Ascending aorta (tissue), 2 donors: ENCODE data around the gene XRCC5. TPM values are rescaled to one million over a fixed set of nuclear protein-coding genes. Genes with fewer than 3 reads are reported as not detected.
"Not testable (repeated sequence)": the region's sequence is repeated elsewhere in the genome, so short reads cannot be mapped to it uniquely, and the experiment has no call there.

Experiments used
- DNase-seq, 2 donors: peaks; one replicate each; pipeline ENCODE4 v3.0.0-alpha.2; 2019; ENCODE audit warnings: low spot score in 2 of 2
- H3K27ac ChIP-seq, 2 donors: fragments of 200-600 bp; sonication (generic); one replicate each; pipeline ENCODE4 v1.5.1; 2016 to 2017; ENCODE audit warnings: mild to moderate bottlenecking in 1 of 2
- H3K27me3 ChIP-seq: fragments of 200-600 bp; sonication (generic); one replicate; pipeline ENCODE4 v1.5.1; 2017
- H3K36me3 ChIP-seq, 2 donors: fragments of 200-600 bp; sonication (generic); one replicate each; pipeline ENCODE4 v1.5.1; 2016
- H3K4me1 ChIP-seq, 2 donors: fragments of 200-600 bp; sonication (generic); one replicate each; pipeline ENCODE4 v1.5.1; 2016 to 2017; ENCODE audit warnings: mild to moderate bottlenecking in 1 of 2
- H3K4me3 ChIP-seq, 2 donors: fragments of 200-600 bp; sonication (generic); one replicate each; pipeline ENCODE4 v1.5.1; 2016 to 2017; ENCODE audit warnings: mild to moderate bottlenecking in 1 of 2
- H3K9me3 ChIP-seq, 2 donors: fragments of 200-600 bp; sonication (generic); one replicate each; pipeline ENCODE4 v1.5.1; 2016
- intact Hi-C: fragments of 100-400 bp; cut with DNase I; formaldehyde crosslinking; loops from one replicate; pipeline ENCODE4 v1.15.1; 2023
- total RNA-seq: library from RNA; depleted of rRNA; stranded (reverse); fragments of >200 nt; gene quantifications from one replicate; pipeline ENCODE4 v1.1.0, GENCODE V29; 2016
- TF ChIP-seq, protein P1 (sequence below), 3 experiments: fragments of 200-600 bp in 2 of 3; fragments of 450-650 bp in 1 of 3; sonication (generic) in 2 of 3; IDR thresholded peaks; one replicate each; pipeline ENCODE4 v1.5.1; 2016 to 2019; ENCODE audit warnings: antibody characterized with exemption in 3 of 3, mild to moderate bottlenecking in 1 of 3, moderate library complexity in 1 of 3

The XRCC5 gene
- total RNA-seq, 1 donor from 2014 or later: 45.4 TPM

DNA sequence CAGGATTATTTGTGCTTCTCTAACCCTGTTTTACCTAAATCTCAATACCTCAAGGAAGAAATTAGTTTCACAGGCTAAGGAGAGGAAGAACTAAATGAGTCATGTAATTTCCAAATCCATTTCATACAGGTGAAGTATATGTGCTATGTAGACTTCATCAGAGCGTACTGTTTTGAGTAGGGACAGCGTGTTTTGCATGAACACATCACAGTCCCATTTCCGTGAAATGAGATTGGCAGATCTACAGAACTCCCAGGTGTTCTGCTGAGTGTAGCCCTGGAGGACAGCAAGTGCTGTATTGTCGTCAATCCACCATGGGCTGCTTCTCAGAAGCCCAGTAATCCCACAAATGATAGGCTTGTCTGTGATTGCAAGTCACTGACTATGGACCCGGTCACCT lies 97.7 kb downstream of the XRCC5 start:
- Histone ChIP-seq H3K9me3 (no peaks in the 10 kb centered on the region), H3K27ac (no peak overlapping the region), H3K4me3 (no peak overlapping the region), H3K4me1 (no peaks in the 10 kb centered on the region), H3K27me3 (no peaks in the 10 kb centered on the region), H3K36me3 (peaks cover 35 to 68% of the 10 kb centered on the region in 2 donors)
- intact Hi-C loops: no loop called here
- DNase-seq: no peak
- TF ChIP-seq, protein P1, sequence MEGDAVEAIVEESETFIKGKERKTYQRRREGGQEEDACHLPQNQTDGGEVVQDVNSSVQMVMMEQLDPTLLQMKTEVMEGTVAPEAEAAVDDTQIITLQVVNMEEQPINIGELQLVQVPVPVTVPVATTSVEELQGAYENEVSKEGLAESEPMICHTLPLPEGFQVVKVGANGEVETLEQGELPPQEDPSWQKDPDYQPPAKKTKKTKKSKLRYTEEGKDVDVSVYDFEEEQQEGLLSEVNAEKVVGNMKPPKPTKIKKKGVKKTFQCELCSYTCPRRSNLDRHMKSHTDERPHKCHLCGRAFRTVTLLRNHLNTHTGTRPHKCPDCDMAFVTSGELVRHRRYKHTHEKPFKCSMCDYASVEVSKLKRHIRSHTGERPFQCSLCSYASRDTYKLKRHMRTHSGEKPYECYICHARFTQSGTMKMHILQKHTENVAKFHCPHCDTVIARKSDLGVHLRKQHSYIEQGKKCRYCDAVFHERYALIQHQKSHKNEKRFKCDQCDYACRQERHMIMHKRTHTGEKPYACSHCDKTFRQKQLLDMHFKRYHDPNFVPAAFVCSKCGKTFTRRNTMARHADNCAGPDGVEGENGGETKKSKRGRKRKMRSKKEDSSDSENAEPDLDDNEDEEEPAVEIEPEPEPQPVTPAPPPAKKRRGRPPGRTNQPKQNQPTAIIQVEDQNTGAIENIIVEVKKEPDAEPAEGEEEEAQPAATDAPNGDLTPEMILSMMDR (IDR thresholded peaks at IDR 0.05): no peak

DNA sequence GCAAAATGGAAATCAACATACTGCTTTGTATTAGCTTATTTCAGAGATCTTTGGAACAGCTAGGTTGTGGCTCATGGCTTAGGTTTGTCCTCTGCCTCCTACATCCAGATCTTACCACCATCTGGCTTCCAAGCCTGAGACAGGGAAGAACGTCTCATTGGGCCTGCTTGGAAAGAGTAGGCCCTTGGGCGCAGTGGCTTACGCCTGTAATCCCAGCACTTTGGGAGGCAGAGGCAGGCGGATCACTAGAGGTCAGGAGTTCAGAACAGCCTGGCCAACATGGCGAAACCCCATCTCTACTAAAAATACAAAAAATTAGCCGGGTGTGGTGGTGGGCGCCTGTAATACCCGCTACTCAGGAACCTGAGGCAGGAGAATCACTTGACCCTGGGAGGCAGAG lies 99.5 kb downstream of the XRCC5 start:
- H3K4me1 ChIP-seq, H3K9me3 ChIP-seq, intact Hi-C loops, H3K4me3 ChIP-seq, H3K27ac ChIP-seq, DNase-seq, H3K27me3 ChIP-seq: not testable (repeated sequence)
- H3K36me3 ChIP-seq: peaks cover 33 to 49% of the 10 kb centered on the region in 2 donors

DNA sequence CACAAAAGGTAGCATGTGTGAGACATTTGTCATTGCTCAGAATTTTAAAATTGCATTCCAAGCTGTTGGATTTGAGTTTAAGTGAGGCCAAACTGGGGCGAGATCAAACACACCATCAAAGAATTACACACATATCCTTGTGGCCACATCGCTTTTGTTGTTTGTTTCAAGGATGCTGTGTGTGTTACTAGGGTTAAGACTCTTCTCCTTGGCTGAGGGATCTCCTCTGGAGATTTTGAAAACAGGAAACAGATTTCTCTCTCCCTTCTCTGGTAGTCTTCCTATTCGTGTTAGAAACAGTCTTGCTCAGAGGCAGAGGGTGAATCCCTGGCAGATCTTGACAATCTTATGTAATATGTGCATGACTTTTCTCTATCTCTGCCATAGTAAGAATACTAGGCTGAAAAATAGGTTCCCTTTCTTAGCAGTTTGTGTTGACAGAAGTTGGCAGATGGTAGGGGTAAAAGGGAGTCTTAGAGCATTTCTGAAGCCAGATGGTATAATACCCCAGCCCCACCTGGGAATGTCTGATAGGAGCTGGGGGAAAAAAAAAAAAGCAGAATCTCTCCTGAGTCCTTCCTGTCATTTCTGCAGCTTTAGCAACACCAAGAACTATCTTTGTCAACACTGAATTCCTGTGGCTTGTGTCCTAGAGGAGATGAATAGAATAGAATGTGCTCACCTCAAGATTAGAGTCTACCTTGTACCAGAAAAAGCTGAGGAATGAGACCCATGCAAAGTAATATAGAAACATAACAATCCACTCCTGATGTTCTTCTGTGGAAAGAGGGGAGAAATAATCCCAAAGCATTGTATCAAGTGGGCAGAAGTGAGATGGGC lies 101.8 kb downstream of the XRCC5 start:
- intact Hi-C loops: no loop called here
- H3K36me3 ChIP-seq: peaks cover 13 to 27% of the 10 kb centered on the region in 2 donors
- no peaks in the 10 kb centered on the region for H3K9me3 ChIP-seq
- no peak for DNase-seq
- H3K27ac ChIP-seq: no peak overlapping the region
- no peak overlapping the region for H3K4me3 ChIP-seq
- H3K4me1 ChIP-seq: no peaks in the 10 kb centered on the region
- no peaks in the 10 kb centered on the region for H3K27me3 ChIP-seq
- TF ChIP-seq, protein P1 (IDR thresholded peaks at IDR 0.05): no peak

DNA sequence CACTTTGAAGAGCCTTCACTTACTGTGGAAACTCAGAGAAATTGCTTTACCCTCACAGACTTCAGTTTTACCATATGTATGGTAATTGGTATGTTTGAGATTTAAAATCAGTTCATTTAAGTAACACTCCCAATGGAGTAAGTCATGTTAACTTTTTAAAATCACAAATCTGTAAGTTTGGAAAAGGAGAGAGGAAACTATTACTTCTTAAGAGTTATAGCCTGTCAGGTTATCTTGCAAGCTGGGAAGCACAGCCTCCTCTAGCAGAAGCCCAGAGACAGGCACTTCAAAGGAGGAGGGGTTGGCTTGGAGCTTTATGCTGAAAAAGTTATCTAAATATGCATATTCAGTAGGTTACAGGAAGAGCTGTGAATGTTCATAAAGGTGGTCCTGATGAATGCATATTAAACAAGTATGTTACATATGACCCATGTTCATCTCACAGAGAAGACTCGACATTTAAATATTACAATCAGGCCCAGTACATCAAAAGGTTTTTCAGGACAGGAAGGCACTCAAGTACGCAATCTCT lies 102.5 kb downstream of the XRCC5 start:
- Histone ChIP-seq H3K27ac (no peak overlapping the region), H3K27me3 (no peaks in the 10 kb centered on the region), H3K4me3 (no peak overlapping the region), H3K4me1 (no peaks in the 10 kb centered on the region), H3K9me3 (no peaks in the 10 kb centered on the region), H3K36me3 (peaks cover 5 to 19% of the 10 kb centered on the region in 2 donors)
- no peak for DNase-seq
- TF ChIP-seq, protein P1 (IDR thresholded peaks at IDR 0.05): no peak
- intact Hi-C loops: no loop called here

DNA sequence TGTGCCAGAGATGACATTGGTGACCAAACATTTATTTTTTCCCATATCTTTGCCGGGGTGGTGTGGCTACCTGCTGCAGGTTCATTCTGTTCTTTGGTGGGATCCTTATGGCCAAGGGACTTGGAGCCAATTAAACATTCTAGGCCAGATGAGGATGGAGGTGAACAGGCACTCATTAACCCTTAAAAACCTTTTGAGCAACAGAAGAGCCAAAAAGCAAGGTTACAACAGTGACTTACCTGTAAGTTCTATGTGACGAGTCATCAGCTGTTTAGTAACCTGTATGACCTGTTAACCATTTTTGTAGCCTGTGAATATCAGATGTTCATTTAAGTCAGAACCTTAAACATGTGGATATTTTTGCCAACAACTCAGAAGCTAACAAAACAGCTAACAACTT lies 105.6 kb downstream of the XRCC5 start:
- Histone ChIP-seq H3K36me3 (peaks cover 0 to 5% of the 10 kb centered on the region in 2 donors), H3K27ac (no peak overlapping the region), H3K4me1 (no peaks in the 10 kb centered on the region), H3K4me3 (no peak overlapping the region), H3K9me3 (no peaks in the 10 kb centered on the region), H3K27me3 (no peaks in the 10 kb centered on the region)
- TF ChIP-seq, protein P1 (IDR thresholded peaks at IDR 0.05): no peak
- intact Hi-C loops: no loop called here
- no peak for DNase-seq

DNA sequence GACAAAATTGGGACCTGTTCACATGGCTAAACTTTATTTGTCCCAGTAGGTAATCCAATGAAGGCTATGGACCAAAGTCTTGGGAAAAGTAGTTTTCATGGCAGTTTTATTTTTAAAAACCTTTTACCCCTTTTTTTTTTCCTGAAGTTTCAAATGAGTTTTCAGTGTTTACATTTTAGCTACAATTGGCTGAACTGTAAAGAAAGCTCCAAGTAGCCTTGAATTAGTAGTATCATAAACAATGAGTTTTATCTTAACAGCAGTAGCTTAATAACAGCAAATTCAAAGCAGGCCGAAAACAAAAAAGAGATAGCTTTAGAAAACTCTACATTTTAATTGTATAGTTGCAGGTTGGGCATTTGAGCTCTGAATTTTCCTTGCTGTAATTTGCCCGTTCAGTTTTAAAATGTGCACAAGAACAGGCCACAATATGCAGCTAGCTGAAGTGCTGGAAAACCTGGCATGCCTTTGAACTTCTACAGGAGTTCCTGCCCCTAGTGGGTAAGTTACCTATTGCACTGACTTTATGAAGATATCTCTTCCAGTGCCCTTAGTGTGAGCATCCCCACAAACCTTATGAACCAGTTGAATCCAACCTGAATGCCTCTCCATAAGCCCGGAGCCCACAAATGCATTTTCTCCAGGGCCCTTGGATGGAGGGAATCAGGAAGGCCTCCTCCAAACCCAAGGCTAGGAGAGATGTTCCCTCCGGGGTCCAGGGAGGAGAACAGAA lies 106.7 kb downstream of the XRCC5 start:
- H3K4me3 ChIP-seq: no peak overlapping the region
- TF ChIP-seq, protein P1 (IDR thresholded peaks at IDR 0.05): no peak
- DNase-seq: no peak
- no peaks in the 10 kb centered on the region for H3K4me1 ChIP-seq
- intact Hi-C loops: no loop called here
- no peaks in the 10 kb centered on the region for H3K27me3 ChIP-seq
- no peak overlapping the region for H3K27ac ChIP-seq
- no peaks in the 10 kb centered on the region for H3K9me3 ChIP-seq
- H3K36me3 ChIP-seq: peaks cover 0 to 5% of the 10 kb centered on the region in 2 donors
